NCI-H345 treated with DMSO at 0.1 percent for 48 hours (cell line): ENCODE results near the gene AQP1.

Experiments
- DNase-seq: peaks from one replicate; lab custom pipeline; 2025; ENCODE audit not compliant: unreplicated experiment; lab: John Stamatoyannopoulos, UW

The AQP1 gene

GRCh38 chr7:30971440-30971839, 59.8 kb downstream of the AQP1 start:
- DNase-seq, result no peak

DNA sequence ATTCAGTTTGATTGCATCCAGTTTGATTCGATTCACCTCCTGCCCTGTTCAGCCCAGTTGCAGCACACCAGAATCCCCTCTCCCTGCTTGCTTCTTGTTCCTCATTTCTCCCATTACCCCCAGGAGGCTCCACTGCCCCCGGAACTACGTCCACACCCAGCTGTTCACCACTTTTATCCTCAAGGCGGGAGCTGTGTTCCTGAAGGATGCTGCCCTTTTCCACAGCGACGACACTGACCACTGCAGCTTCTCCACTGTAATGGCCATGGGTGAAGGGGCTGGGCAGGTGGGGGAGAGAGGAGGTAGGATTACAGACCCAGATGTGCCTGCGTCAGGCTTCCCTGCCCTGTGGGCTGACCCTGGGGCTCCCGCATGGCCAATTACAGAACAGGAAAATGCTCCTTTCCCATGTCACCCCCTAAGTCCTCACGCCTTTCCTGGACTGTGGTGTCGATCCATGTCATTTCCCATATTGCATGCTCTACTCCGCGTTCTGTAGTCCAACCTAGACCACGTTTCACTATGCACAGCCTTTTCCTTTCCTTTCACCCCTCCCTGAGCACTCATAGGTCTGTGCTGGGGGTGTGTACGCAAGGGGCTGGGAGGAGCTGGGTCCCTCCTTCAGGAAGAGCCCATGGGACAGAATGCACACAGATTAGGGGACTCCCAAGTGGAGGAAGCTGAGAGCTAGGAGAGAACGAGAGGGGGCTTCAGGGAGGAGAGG, 60.3 kb downstream of the AQP1 start:
- no peak for DNase-seq

GRCh38 chr7:30973292-30973691, 61.6 kb downstream of the AQP1 start:
- no peak for DNase-seq

- DNase-seq, result no peak
Measured at GRCh38 chr7:30973791-30974604, 62.3 kb downstream of the AQP1 start.

DNA sequence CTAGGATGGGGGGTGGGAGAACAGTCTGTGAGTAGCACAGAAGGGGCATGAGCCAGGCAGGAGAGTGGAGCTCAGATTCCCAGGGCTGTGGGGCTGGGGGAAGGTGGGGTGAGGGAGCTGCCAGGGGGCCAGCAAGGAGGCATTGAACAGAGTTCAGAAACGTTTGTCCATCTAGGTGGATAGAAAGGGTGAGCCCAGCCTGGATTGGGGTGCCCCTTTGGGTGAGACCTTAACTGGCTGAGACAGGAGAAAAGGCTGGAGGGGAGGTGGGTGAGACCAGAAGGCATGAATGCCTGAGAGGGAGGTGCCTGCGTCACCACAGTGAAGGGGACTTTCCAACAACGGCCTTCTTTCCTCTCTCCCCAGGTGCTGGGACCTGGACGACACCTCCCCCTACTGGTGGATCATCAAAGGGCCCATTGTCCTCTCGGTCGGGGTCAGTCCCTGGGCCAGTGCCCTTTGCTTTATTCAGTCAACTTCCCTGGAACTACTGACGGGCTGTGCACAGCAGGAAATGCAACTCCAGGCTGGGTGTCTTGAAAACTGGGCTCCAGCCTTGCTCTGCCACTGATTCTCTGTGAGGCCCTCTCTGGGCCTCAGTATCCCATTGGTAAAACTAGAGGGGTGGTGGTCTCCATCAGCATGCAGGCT, 63.1 kb downstream of the AQP1 start:
- DNase-seq, result no peak
